HUES6 (cell line): ENCODE data around the gene ARHGEF3.
"Not testable (repeated sequence)": the region's sequence is repeated elsewhere in the genome, so short reads cannot be mapped to it uniquely, and the experiment has no call there.

Experiments
- H3K27ac ChIP-seq: 2 replicates; pipeline ENCODE4 v1.7.0; 2013; ENCODE audit warnings: low read depth, mild to moderate bottlenecking, low read length, inconsistent platforms
- H3K27me3 ChIP-seq: 2 replicates; pipeline ENCODE4 v1.6.1; 2013; ENCODE audit warnings: low read length; ENCODE audit not compliant: control insufficient read depth, insufficient read depth
- H3K36me3 ChIP-seq: 2 replicates; pipeline ENCODE4 v1.6.1; 2013; ENCODE audit warnings: low read length; ENCODE audit not compliant: control insufficient read depth, insufficient read depth
- H3K4me1 ChIP-seq: 2 replicates; pipeline ENCODE4 v1.6.1; 2013; ENCODE audit warnings: low read length; ENCODE audit not compliant: control insufficient read depth, insufficient read depth
- H3K4me3 ChIP-seq: 2 replicates; pipeline ENCODE4 v1.5.1; 2013; ENCODE audit warnings: low read depth, low read length
- H3K9ac ChIP-seq: one replicate; pipeline ENCODE4 v1.6.1; 2013; ENCODE audit warnings: mild to moderate bottlenecking, low read length
- H3K9me3 ChIP-seq: 2 replicates; pipeline ENCODE4 v1.6.1; 2013; ENCODE audit warnings: low read depth, low read length; ENCODE audit not compliant: control insufficient read depth, insufficient read depth

ARHGEF3 gene

DNA sequence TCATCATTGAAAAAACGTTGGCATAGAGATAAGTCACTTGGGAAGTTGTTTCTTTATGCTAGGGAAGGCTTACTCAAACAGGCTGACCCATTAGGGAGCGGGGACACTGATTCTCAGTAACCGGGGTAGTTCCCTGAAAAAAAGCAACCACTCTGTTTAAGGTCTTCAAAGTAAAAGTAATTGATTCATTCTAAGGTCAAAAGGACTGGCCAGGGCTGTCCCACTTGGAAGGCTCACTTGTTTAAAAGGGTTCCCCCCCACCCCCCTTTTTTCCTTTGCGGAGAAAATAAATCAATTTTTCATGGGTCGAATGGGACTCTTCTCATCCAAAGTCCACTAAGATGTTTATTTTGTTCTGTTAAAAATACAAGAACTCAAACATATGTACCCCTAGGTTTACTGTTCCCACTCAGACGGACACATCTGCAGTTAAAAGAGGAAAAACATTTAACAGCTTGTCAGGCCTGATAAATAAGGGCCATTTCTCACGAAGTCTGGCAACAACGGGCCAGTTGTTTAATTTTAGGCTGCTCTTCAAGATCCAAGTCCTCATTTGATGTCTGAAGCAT lies 53.0 kb downstream of the ARHGEF3 start:
- H3K4me3 ChIP-seq: no peak overlapping the region

DNA sequence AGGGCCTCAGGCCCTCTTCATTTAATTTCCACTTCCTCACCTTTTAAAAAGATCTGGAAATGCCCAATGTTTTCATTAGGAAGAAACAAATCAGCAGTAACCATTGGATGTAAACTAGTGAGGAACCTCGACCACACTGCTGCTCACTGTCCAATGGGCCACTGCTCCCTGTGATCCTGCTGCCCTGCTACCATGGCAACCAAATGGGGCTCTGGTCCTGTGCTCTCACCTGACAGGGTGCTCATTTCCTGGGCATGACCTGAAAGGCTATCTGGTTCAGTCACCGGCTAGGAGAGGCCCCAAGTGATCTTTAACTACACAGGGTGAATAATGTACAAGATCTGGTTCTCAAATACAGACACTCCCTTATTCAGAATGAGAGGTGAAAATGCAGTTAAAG lies 54.6 kb downstream of the ARHGEF3 start:
- Histone ChIP-seq H3K9ac (no peak overlapping the region), H3K27ac (no peak overlapping the region), H3K27me3 (no peaks in the 10 kb centered on the region), H3K4me3 (no peak overlapping the region), H3K9me3 (no peaks in the 10 kb centered on the region), H3K36me3 (no peaks in the 10 kb centered on the region; the same call in 1 of the 2 replicates), H3K4me1 (no peaks in the 10 kb centered on the region)

More for the DNA sequence above, 53.0 kb downstream of the ARHGEF3 start:
- Histone ChIP-seq H3K9me3 (no peaks in the 10 kb centered on the region), H3K9ac (no peak overlapping the region), H3K4me1 (0 out of 2 replicates have a peak, but pooled peaks cover 3% of the 10 kb centered on the region), H3K36me3 (no peaks in the 10 kb centered on the region; the same call in 1 of the 2 replicates), H3K27ac (no peak overlapping the region), H3K27me3 (no peaks in the 10 kb centered on the region)

DNA sequence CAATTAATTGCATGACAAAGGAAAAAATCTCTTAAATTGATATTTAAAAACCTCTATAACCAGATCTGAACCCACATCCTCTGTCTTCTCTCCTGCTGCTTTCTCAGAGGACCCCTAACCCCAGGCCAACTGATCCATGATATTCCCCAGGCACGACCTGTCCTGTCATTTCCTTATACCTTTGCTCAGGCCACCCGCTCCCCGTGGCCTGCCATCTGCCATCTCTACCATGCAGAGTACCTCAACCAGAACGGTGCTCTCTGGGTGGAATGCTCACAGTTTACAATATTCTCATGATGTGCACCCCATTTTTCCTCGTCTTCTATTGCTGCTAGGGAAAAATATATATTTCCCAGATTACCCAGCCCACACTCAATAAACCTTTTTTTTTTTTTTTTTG lies 57.7 kb downstream of the ARHGEF3 start:
- H3K36me3 ChIP-seq: no peaks in the 10 kb centered on the region
- H3K27me3 ChIP-seq: no peaks in the 10 kb centered on the region
- no peaks in the 10 kb centered on the region for H3K9me3 ChIP-seq
- H3K4me3 ChIP-seq: no peak overlapping the region
- H3K9ac ChIP-seq: no peak overlapping the region
- no peaks in the 10 kb centered on the region for H3K4me1 ChIP-seq
- no peak overlapping the region for H3K27ac ChIP-seq

DNA sequence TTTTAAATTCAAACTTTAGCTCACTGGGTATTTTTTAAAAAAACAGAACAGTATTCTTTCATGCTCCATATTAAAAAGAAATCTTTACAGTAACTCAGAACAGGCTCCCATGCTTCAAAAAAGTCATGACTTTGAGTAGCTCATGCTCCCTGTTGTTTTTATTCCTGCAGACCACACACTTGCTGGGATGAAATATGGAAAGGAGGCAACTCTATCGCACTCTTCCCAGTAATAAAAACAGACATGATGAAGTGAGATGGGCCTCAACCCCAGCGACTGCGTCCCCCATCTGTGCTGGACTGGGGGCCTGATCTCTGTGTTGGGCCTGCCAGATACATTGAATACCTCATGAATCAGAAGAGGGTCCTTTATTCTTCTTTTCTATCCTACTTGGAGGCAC lies 58.9 kb downstream of the ARHGEF3 start:
- Histone ChIP-seq H3K9me3 (no peaks in the 10 kb centered on the region), H3K27ac (no peak overlapping the region), H3K36me3 (no peaks in the 10 kb centered on the region), H3K27me3 (no peaks in the 10 kb centered on the region), H3K9ac (no peak overlapping the region), H3K4me3 (no peak overlapping the region), H3K4me1 (no peaks in the 10 kb centered on the region)

DNA sequence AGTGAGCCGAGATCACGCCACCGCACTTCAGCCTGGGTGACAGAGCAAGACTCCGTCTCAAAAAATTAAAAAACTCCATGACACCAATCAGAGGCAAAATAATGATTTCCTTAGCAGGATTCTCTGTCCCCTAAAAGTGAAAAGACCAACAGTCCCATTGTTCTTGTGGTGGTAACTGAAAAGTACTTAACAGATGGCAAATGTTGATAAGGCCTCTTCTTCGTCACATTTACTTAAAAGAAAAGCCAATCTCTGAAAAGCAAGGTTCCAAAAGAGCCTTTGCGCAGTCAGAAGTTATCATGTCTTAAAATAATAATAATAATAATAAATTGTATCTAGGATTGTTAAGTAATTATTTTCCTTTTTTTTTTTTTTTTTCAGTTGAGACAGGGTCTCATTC lies 62.7 kb downstream of the ARHGEF3 start:
- Histone ChIP-seq H3K27ac (no peak overlapping the region), H3K9ac (no peak overlapping the region), H3K4me1 (no peaks in the 10 kb centered on the region), H3K27me3 (no peaks in the 10 kb centered on the region), H3K4me3 (no peak overlapping the region), H3K9me3 (no peaks in the 10 kb centered on the region), H3K36me3 (no peaks in the 10 kb centered on the region)

DNA sequence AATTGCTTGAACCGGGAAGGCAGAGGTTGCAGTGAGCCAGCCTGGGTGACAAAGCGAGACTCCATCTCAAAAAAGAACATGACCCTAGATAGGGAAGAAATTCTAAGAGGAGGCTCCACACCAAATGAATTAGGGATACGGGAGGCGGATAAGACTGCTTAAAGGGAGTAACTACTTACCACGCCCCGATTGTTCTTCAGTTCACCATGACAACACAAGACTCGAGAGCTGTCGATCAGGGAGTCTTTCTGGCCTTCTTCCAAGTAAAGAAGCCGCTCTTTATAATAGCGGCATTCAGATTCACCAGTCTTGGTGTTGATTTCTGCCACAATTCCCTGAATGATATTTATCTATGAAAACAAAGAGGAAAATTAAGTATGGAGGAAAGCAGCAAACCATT lies 64.7 kb downstream of the ARHGEF3 start:
- no peak overlapping the region for H3K4me3 ChIP-seq
- no peak overlapping the region for H3K9ac ChIP-seq
- H3K36me3 ChIP-seq: peaks cover 2% of the 10 kb centered on the region; the same call in 1 of the 2 replicates
- no peaks in the 10 kb centered on the region for H3K9me3 ChIP-seq
- peaks cover 2% of the 10 kb centered on the region; the same call in 1 of the 2 replicates for H3K4me1 ChIP-seq
- H3K27me3 ChIP-seq: no peaks in the 10 kb centered on the region
- H3K27ac ChIP-seq: no peak overlapping the region

- H3K4me3 ChIP-seq: no peak overlapping the region
- H3K27me3 ChIP-seq: no peaks in the 10 kb centered on the region
- no peak overlapping the region for H3K27ac ChIP-seq
- no peaks in the 10 kb centered on the region for H3K9me3 ChIP-seq
- peaks cover 7% of the 10 kb centered on the region for H3K36me3 ChIP-seq
- H3K9ac ChIP-seq: no peak overlapping the region
- peaks cover 2% of the 10 kb centered on the region; the same call in 1 of the 2 replicates for H3K4me1 ChIP-seq
Observed at GRCh38 chr3:56732109-56732508, 69.6 kb downstream of the ARHGEF3 start.

GRCh38 chr3:56725175-56725574 lies 76.6 kb downstream of the ARHGEF3 start:
- H3K27ac ChIP-seq: no peak overlapping the region
- peaks cover 4% of the 10 kb centered on the region for H3K36me3 ChIP-seq
- H3K9me3 ChIP-seq: no peaks in the 10 kb centered on the region
- no peaks in the 10 kb centered on the region for H3K27me3 ChIP-seq
- no peak overlapping the region for H3K4me3 ChIP-seq
- H3K9ac ChIP-seq: no peak overlapping the region
- no peaks in the 10 kb centered on the region for H3K4me1 ChIP-seq

- no peaks in the 10 kb centered on the region for H3K9me3 ChIP-seq
- no peak overlapping the region for H3K4me3 ChIP-seq
- H3K27ac ChIP-seq: no peak overlapping the region
- H3K27me3 ChIP-seq: no peaks in the 10 kb centered on the region
- H3K4me1 ChIP-seq: no peaks in the 10 kb centered on the region
- peaks cover 4% of the 10 kb centered on the region for H3K36me3 ChIP-seq
- no peak overlapping the region for H3K9ac ChIP-seq
Observed at GRCh38 chr3:56724676-56725075, 77.1 kb downstream of the ARHGEF3 start.

DNA sequence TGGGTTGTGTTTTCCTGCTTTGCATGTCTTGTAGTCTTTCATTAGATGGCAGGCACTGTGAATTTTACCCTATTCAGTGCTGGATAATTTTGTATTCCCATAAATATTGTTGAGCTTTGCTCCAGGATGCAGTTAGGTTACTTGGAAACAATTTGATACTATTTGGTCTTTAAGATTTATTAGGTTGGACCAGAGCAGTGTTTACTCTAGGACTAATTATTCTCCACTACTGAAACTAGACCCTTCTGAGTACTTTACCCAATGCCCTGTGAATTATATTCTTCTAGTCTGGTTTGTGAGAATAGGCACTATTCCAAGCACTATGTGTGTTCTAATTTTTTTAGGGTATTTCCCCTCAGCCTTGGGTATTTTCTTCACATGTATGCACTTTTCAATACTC lies 80.9 kb downstream of the ARHGEF3 start:
- Histone ChIP-seq H3K4me3 (no peak overlapping the region), H3K27ac (no peak overlapping the region), H3K4me1 (no peaks in the 10 kb centered on the region), H3K36me3 (no peaks in the 10 kb centered on the region), H3K9ac (no peak overlapping the region), H3K9me3 (peaks cover 8% of the 10 kb centered on the region), H3K27me3 (no peaks in the 10 kb centered on the region)

DNA sequence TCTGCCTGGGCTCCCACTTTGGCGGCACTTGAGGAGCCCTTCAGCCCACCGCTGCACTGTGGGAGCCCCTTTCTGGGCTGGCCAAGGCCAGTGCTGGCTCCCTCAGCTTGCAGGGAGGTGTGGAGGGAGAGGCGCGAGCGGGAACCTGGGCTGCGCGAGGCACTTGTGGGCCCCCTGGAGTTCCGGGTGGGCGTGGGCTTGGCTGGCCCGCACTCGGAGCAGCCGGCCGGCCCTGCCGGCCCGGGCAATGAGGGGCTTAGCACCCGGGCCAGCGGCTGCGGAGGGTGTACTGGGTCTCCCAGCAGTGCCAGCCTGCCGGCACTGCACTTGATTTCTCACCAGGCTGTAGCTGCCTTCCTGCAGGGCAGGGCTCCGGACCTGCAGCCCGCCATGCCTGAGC lies 82.9 kb downstream of the ARHGEF3 start:
- H3K27me3 ChIP-seq, H3K27ac ChIP-seq, H3K4me3 ChIP-seq, H3K9ac ChIP-seq, H3K9me3 ChIP-seq, H3K4me1 ChIP-seq, H3K36me3 ChIP-seq: not testable (repeated sequence)

DNA sequence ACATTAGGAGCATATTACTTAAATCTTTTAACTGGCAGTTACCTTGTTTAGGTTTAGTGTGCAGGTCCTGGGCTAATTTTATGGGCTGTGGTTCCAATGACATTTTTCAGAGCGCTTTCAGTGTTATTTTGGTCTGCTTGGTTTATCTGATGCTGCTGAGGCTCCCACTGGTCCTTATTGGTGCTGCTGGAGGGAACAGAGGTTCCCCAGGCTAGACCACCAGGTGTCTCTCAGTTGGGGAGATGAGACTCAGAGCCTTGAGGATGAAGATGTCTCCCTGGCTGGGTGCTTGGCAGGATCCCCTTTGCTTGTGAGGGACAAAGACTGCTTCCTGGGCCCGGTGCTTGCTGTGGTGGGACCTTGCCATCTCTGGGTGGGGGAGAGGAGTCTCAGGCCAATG lies 90.4 kb downstream of the ARHGEF3 start:
- no peaks in the 10 kb centered on the region for H3K36me3 ChIP-seq
- H3K9ac ChIP-seq: no peak overlapping the region
- H3K27me3 ChIP-seq: no peaks in the 10 kb centered on the region
- H3K27ac ChIP-seq: no peak overlapping the region
- no peaks in the 10 kb centered on the region for H3K9me3 ChIP-seq
- H3K4me1 ChIP-seq: no peaks in the 10 kb centered on the region
- H3K4me3 ChIP-seq: no peak overlapping the region
